Neural progenitor cell (in vitro differentiated cells): ENCODE data around the gene IL17RB.

Source experiments
- EZH2 ChIP-seq: fragments of 200-600 bp; sonication (generic); IDR thresholded peaks from 2 replicates; pipeline ENCODE4 v1.6.1; 2017; ENCODE audit warnings: antibody characterized with exemption, mild to moderate bottlenecking, moderate library complexity
- EZH2phosphoT487 ChIP-seq: fragments of 200-600 bp; sonication (generic); IDR thresholded peaks from 2 replicates; pipeline ENCODE4 v1.6.1; 2017; ENCODE audit warnings: antibody characterized with exemption

DNA sequence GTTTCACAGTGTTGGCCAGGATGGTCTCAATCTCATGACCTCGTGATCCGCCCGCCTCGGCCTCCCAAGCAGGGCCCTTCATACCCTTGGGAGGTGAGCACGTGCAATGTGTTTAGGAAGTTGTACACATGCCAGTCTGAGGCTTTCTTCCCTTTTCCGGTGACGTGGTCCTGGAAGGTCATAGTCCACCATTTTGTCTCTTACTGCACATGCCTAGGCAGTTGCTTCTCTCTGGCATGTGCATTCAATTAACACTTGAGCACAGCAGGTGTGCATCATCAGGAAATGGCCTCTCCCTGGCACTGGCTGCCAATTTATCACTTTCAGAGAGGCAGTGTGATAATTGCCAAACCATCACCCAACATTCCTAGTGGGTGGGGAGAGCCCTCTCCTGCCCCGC is 67.0 kb downstream of the IL17RB start:
- TF ChIP-seq EZH2phosphoT487, result no peak
- TF ChIP-seq EZH2, result no peak
